Upper lobe of left lung (tissue), 4 donors: ENCODE measurements around the gene PSPN.

Experiments used
- EP300 ChIP-seq, 4 donors: sonication (generic); formaldehyde crosslinking; IDR thresholded peaks; one replicate each; pipeline ENCODE4 v1.5.1; 2017; ENCODE audit warnings: antibody characterized with exemption in 4 of 4, control low read depth in 2 of 4
- POLR2A ChIP-seq, 4 donors: fragments of 450-650 bp; IDR thresholded peaks; one replicate each; pipeline ENCODE4 v1.5.1; 2016 to 2017; ENCODE audit warnings: antibody characterized with exemption in 4 of 4, mild to moderate bottlenecking in 2 of 4
- POLR2AphosphoS5 ChIP-seq, 2 donors: sonication (generic); formaldehyde crosslinking; IDR thresholded peaks; one replicate each; pipeline ENCODE4 v1.5.1; 2017; ENCODE audit warnings: antibody characterized with exemption in 2 of 2
- TF ChIP-seq, protein P1 (sequence below), 6 experiments: fragments of 450-650 bp in 4 of 6; fragments of 200-600 bp in 2 of 6; sonication (generic) in 2 of 6; IDR thresholded peaks; one replicate each; pipeline ENCODE4 v1.5.1; 2016 to 2019; ENCODE audit warnings: antibody characterized with exemption in 6 of 6

DNA sequence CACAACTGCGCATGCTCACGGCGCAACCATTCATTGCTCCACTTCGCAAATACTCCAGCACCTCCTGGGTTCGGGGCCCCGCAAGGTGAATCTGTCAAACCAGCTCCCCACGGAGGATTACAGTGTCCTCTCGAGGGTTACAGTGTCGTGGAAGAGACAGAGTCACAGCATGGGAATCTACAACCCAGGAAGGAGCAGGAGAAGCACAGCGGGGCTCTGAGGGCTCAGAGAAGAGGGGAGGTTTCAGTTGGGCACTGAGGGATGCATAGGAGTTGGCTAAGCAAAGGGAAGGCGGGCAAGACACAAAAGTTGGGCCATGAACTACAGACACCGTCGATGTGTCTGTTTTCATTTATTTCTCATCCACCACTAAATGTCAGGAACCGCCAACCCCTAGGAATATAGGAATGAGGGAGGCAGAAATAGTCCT, 18.3 kb upstream of the PSPN start:
- TF ChIP-seq, protein P1, sequence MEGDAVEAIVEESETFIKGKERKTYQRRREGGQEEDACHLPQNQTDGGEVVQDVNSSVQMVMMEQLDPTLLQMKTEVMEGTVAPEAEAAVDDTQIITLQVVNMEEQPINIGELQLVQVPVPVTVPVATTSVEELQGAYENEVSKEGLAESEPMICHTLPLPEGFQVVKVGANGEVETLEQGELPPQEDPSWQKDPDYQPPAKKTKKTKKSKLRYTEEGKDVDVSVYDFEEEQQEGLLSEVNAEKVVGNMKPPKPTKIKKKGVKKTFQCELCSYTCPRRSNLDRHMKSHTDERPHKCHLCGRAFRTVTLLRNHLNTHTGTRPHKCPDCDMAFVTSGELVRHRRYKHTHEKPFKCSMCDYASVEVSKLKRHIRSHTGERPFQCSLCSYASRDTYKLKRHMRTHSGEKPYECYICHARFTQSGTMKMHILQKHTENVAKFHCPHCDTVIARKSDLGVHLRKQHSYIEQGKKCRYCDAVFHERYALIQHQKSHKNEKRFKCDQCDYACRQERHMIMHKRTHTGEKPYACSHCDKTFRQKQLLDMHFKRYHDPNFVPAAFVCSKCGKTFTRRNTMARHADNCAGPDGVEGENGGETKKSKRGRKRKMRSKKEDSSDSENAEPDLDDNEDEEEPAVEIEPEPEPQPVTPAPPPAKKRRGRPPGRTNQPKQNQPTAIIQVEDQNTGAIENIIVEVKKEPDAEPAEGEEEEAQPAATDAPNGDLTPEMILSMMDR (IDR thresholded peaks at IDR 0.05), result no peak
- TF ChIP-seq POLR2A (IDR thresholded peaks at IDR 0.05) (no peak), POLR2AphosphoS5 (IDR thresholded peaks at IDR 0.05) (no peak), EP300 (IDR thresholded peaks at IDR 0.05) (no peak)
